Astrocyte (in vitro differentiated cells and primary cell): ENCODE data around the gene ZNF462. TPM values are rescaled to one million over a fixed set of nuclear protein-coding genes. Genes with fewer than 3 reads are reported as not detected.

Source experiments
- DNase-seq: peaks from one replicate; pipeline ENCODE4 v3.0.0-alpha.2; 2010; ENCODE audit warnings: low read depth
- FAIRE-seq: peaks from 2 replicates; lab custom pipeline; 2011; peaks lifted over from hg19 to GRCh38; lab: Jason Lieb, UNC
- H2AFZ ChIP-seq: 2 replicates; pipeline ENCODE4 v1.6.0; 2012; ENCODE audit warnings: low read depth, low read length, inconsistent platforms
- H3K27ac ChIP-seq: 2 replicates; pipeline ENCODE4 v1.5.1; 2011; ENCODE audit warnings: low read depth, low read length, inconsistent platforms
- H3K27me3 ChIP-seq: 2 replicates; pipeline ENCODE4 v1.6.0; 2011; ENCODE audit warnings: low read length, inconsistent platforms; ENCODE audit not compliant: insufficient read depth
- H3K36me3 ChIP-seq: 2 replicates; pipeline ENCODE4 v1.5.1; 2011; ENCODE audit warnings: low read length, inconsistent platforms; ENCODE audit not compliant: insufficient read depth
- H3K4me1 ChIP-seq: 2 replicates; pipeline ENCODE4 v1.5.1; 2011; ENCODE audit warnings: low read length, inconsistent platforms; ENCODE audit not compliant: insufficient read depth
- H3K4me2 ChIP-seq: 2 replicates; pipeline ENCODE4 v1.6.0; 2012; ENCODE audit warnings: low read length, inconsistent platforms
- H3K4me3 ChIP-seq: 2 replicates; pipeline ENCODE4 v1.5.1; 2011; ENCODE audit warnings: low read depth, mild to moderate bottlenecking, low read length, inconsistent platforms; ENCODE audit not compliant: insufficient read depth
- H3K79me2 ChIP-seq: 2 replicates; pipeline ENCODE4 v1.6.0; 2012; ENCODE audit warnings: mild to moderate bottlenecking, low read length, inconsistent platforms; ENCODE audit not compliant: insufficient read depth
- H3K9ac ChIP-seq: 2 replicates; pipeline ENCODE4 v1.6.0; 2012; ENCODE audit warnings: mild to moderate bottlenecking, low read length, inconsistent platforms
- H3K9me3 ChIP-seq: 2 replicates; pipeline ENCODE4 v1.5.1; 2012; ENCODE audit warnings: low read depth, mild to moderate bottlenecking, low read length, inconsistent platforms; ENCODE audit not compliant: insufficient read depth
- H4K20me1 ChIP-seq: 2 replicates; pipeline ENCODE4 v1.6.0; 2012; ENCODE audit warnings: low read length, inconsistent platforms; ENCODE audit not compliant: insufficient read depth
- H3K27ac Mint-ChIP-seq: one replicate; pipeline ENCODE4 v1.8.0; 2021; ENCODE audit warnings: mild to moderate bottlenecking, mixed read lengths; ENCODE audit not compliant: unreplicated experiment
- H3K27me3 Mint-ChIP-seq: one replicate; pipeline ENCODE4 v1.8.0; 2021; ENCODE audit warnings: low read depth, mixed read lengths; ENCODE audit not compliant: unreplicated experiment
- H3K36me3 Mint-ChIP-seq: one replicate; pipeline ENCODE4 v1.8.0; 2021; ENCODE audit warnings: low read depth, mixed read lengths; ENCODE audit not compliant: unreplicated experiment
- H3K4me1 Mint-ChIP-seq: one replicate; pipeline ENCODE4 v1.8.0; 2021; ENCODE audit warnings: low read depth, mixed read lengths; ENCODE audit not compliant: unreplicated experiment
- H3K4me3 Mint-ChIP-seq: one replicate; pipeline ENCODE4 v1.8.0; 2021; ENCODE audit warnings: mild to moderate bottlenecking, moderate library complexity, mixed read lengths; ENCODE audit not compliant: unreplicated experiment
- H3K9me3 Mint-ChIP-seq: one replicate; pipeline ENCODE4 v1.8.0; 2021; ENCODE audit warnings: mild to moderate bottlenecking, mixed read lengths; ENCODE audit not compliant: unreplicated experiment
- EZH2 ChIP-seq: IDR thresholded peaks from 2 replicates; pipeline ENCODE4 v1.6.1; 2012; ENCODE audit warnings: mild to moderate bottlenecking, low read length, inconsistent platforms; ENCODE audit not compliant: insufficient read depth
- total RNA-seq: library from RNA; stranded (reverse); gene quantifications from 2 replicates; pipeline ENCODE4 v1.2.1, GENCODE V29; 2021
- TF ChIP-seq, protein P1 (sequence below): IDR thresholded peaks from 2 replicates; pipeline ENCODE4 v1.5.1; 2011; ENCODE audit warnings: low read depth, mild to moderate bottlenecking, inconsistent platforms, low read length, moderate library complexity; ENCODE audit not compliant: insufficient read depth

ZNF462 gene
- total RNA-seq, 1 donor from 2014 or later: 126 TPM

DNA sequence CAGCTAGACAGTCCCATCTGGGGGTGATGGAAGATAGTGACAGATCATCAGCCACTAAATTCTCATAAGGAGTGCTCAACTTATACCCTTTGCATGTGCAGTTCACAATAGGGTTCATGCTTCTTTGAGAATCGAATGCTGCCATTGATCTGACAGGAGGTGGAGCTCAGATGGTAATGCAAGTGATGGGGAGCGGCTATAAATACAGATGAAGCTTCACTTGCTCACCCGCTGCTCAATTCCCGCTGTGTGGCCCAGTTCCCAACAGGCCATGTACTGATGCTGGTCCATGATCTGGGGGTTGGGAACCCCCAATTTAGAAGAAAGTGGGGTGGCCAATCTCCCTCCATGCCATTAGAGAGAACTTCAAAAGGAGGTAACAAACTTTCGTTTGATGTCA is 44.9 kb upstream of the ZNF462 start:
- no peak for FAIRE-seq
- no peak overlapping the region for H3K9ac ChIP-seq
- no peaks in the 10 kb centered on the region for H3K27me3 ChIP-seq
- H3K9me3 ChIP-seq: no peaks in the 10 kb centered on the region
- no peaks in the 10 kb centered on the region for H3K4me1 Mint-ChIP-seq
- no peak overlapping the region for H3K27ac ChIP-seq
- TF ChIP-seq, protein P1, sequence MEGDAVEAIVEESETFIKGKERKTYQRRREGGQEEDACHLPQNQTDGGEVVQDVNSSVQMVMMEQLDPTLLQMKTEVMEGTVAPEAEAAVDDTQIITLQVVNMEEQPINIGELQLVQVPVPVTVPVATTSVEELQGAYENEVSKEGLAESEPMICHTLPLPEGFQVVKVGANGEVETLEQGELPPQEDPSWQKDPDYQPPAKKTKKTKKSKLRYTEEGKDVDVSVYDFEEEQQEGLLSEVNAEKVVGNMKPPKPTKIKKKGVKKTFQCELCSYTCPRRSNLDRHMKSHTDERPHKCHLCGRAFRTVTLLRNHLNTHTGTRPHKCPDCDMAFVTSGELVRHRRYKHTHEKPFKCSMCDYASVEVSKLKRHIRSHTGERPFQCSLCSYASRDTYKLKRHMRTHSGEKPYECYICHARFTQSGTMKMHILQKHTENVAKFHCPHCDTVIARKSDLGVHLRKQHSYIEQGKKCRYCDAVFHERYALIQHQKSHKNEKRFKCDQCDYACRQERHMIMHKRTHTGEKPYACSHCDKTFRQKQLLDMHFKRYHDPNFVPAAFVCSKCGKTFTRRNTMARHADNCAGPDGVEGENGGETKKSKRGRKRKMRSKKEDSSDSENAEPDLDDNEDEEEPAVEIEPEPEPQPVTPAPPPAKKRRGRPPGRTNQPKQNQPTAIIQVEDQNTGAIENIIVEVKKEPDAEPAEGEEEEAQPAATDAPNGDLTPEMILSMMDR: no peak
- no peak for TF ChIP-seq EZH2
- no peak overlapping the region for H3K4me3 ChIP-seq
- peaks cover 7% of the 10 kb centered on the region for H3K9me3 Mint-ChIP-seq
- H3K4me2 ChIP-seq: no peak overlapping the region
- H4K20me1 ChIP-seq: no peaks in the 10 kb centered on the region
- no peaks in the 10 kb centered on the region for H3K27me3 Mint-ChIP-seq
- no peaks in the 10 kb centered on the region for H3K36me3 Mint-ChIP-seq
- no peaks in the 10 kb centered on the region for H3K36me3 ChIP-seq
- H3K27ac Mint-ChIP-seq: no peak overlapping the region
- no peaks in the 10 kb centered on the region for H3K79me2 ChIP-seq
- no peak overlapping the region for H2AFZ ChIP-seq
- no peaks in the 10 kb centered on the region for H3K4me1 ChIP-seq
- DNase-seq: no peak
- H3K4me3 Mint-ChIP-seq: no peak overlapping the region

DNA sequence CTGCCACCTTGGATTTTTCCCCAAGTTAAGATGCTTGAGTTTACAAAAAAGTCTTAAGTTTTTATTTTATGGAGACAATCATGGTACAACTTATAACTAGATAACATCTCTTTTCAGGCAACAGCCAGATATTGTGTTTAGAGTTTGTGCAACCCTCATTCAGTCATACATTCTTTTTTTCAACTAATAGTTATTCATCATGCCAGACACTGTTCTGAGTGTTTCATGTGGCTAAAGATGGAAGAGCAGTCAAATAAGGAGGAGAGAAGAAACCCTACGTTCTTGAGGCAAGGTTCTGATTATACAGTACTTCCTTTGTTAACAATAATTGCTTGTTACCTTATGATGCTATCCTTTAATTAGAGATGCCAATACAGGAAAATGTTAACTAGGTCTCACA is 42.1 kb upstream of the ZNF462 start:
- no peaks in the 10 kb centered on the region for H3K9me3 ChIP-seq
- H3K27ac ChIP-seq: no peak overlapping the region
- no peaks in the 10 kb centered on the region for H3K79me2 ChIP-seq
- no peak overlapping the region for H3K27ac Mint-ChIP-seq
- no peaks in the 10 kb centered on the region for H3K36me3 ChIP-seq
- no peaks in the 10 kb centered on the region for H3K4me1 Mint-ChIP-seq
- H3K36me3 Mint-ChIP-seq: no peaks in the 10 kb centered on the region
- no peaks in the 10 kb centered on the region for H4K20me1 ChIP-seq
- H3K4me3 Mint-ChIP-seq: no peak overlapping the region
- no peaks in the 10 kb centered on the region for H3K27me3 ChIP-seq
- no peak for TF ChIP-seq EZH2
- no peak for FAIRE-seq
- no peaks in the 10 kb centered on the region for H3K27me3 Mint-ChIP-seq
- H3K4me1 ChIP-seq: no peaks in the 10 kb centered on the region
- no peak overlapping the region for H3K4me3 ChIP-seq
- no peak overlapping the region for H3K4me2 ChIP-seq
- no peak overlapping the region for H2AFZ ChIP-seq
- no peak for DNase-seq
- peaks cover 3% of the 10 kb centered on the region for H3K9me3 Mint-ChIP-seq
- no peak overlapping the region for H3K9ac ChIP-seq

DNA sequence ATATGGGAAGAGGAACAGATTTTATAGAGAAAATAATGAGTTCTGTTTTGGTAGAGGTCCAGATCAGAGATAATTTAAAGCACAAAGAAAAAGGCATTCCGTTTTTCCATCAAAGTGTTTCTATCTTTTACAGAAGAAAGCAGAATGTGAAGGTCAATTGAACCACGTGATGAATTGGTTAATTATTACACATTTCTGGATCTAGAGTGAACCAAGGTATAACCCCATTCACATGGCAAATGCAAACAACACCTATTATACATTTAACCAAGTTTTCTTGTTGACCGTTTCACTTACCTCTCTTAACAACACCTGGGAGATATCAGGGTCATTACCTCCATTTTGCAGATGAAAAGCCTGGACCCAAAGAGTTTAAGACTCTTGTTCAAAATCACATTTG is 34.9 kb upstream of the ZNF462 start:
- H3K9me3 Mint-ChIP-seq: peaks cover 7% of the 10 kb centered on the region
- no peak for FAIRE-seq

More for the DNA sequence above, 34.9 kb upstream of the ZNF462 start:
- no peaks in the 10 kb centered on the region for H4K20me1 ChIP-seq
- H3K36me3 ChIP-seq: no peaks in the 10 kb centered on the region
- Mint-ChIP-seq H3K27ac (no peak overlapping the region), H3K27me3 (no peaks in the 10 kb centered on the region), H3K36me3 (no peaks in the 10 kb centered on the region), H3K4me3 (no peak overlapping the region), H3K4me1 (peaks cover 22% of the 10 kb centered on the region)
- DNase-seq: no peak
- H3K79me2 ChIP-seq: no peaks in the 10 kb centered on the region
- H2AFZ ChIP-seq: no peak overlapping the region
- no peaks in the 10 kb centered on the region for H3K9me3 ChIP-seq
- no peak overlapping the region for H3K9ac ChIP-seq
- H3K27ac ChIP-seq: no peak overlapping the region
- no peaks in the 10 kb centered on the region for H3K27me3 ChIP-seq
- H3K4me1 ChIP-seq: no peaks in the 10 kb centered on the region
- no peak overlapping the region for H3K4me3 ChIP-seq
- H3K4me2 ChIP-seq: no peak overlapping the region
- TF ChIP-seq EZH2: no peak
- TF ChIP-seq, protein P1: no peak
